Activated CD4-positive, alpha-beta T cell treated with anti-CD3 and anti-CD28 coated beads, Interleukin-2, amount 50 U/mL, for 48 hours (primary cell): ENCODE measurements around the gene TRPV2.

Experiments used
- DNase-seq, 2 experiments: peaks; one replicate each; pipeline ENCODE4 v3.0.0-alpha.2; 2020

TRPV2 gene

DNA sequence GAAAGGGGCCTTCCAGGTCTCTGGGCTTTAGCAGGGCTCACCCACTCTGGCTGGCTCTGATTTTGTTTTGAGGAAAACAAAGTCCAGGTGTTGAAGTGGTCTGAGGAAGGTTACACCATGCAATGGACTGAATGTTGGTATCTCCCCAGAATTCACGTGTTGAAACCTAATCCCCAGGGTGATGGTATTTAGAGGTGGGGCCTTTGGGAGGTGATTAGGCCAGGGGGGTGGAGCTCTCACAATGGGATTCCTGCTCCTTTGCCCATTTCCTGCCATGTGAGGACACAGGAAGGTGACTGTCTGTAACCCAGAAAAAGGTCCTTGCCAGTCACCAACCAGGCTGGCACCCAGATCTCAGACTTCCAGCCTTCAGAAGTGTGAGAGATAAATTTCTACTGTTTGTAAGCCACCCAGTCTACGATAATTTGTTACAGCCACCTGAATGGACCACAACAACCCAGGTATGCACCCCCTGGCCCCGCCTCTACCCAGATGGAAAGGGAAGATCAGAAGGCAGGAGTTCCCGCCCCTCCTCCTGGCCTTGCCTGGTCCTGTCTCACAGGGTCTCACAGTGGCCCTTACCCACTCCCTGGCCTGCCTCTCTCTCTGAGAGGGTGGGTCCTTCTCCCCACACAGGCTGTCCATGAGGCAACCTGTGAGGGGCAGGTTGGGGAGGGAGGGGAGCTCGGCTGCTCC, 44.6 kb downstream of the TRPV2 start:
- DNase-seq = no peak

DNA sequence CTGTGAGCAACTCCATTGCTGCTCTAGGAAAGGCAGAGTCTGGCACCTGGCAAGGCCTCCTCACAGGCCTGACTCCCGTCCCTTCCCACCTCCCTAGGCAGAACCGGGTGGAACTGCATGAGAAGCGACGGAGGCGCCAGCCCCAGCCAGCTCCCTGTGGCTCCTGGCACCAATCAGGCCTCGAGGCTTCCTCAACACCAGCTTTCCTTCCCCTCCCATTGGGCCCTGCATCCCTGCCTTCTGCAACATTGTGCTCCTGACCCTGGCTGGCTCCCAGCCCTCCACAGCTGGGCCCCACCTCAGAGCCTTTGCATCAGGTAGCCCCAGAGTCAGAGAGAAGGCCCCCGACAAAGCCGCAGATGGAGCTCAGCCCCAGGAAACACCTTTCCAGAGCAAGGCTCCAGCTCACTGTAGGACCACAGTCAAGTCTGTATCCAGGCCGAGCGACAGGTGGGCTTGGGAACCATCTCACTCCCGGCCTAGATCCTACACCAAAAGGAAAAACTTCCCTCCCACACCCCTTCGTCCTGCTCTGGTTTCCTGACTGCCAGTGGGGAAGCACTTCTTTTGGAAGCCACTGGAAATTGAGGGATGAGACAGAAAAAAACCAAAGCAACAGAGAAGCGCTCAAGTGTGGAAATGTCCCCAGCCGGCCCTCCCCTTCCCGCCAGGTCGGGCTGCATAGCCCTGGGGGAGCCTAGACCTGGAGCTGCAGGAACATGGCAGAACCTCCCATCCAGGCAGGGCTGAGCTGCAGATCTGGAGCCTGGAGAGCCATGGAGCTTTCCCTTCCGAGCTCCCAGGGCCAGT, 45.6 kb downstream of the TRPV2 start:
- no peak for DNase-seq

- DNase-seq = no peak
These were observed 46.2 kb downstream of the TRPV2 start for GRCh38 chr17:16461606-16461866.

DNA sequence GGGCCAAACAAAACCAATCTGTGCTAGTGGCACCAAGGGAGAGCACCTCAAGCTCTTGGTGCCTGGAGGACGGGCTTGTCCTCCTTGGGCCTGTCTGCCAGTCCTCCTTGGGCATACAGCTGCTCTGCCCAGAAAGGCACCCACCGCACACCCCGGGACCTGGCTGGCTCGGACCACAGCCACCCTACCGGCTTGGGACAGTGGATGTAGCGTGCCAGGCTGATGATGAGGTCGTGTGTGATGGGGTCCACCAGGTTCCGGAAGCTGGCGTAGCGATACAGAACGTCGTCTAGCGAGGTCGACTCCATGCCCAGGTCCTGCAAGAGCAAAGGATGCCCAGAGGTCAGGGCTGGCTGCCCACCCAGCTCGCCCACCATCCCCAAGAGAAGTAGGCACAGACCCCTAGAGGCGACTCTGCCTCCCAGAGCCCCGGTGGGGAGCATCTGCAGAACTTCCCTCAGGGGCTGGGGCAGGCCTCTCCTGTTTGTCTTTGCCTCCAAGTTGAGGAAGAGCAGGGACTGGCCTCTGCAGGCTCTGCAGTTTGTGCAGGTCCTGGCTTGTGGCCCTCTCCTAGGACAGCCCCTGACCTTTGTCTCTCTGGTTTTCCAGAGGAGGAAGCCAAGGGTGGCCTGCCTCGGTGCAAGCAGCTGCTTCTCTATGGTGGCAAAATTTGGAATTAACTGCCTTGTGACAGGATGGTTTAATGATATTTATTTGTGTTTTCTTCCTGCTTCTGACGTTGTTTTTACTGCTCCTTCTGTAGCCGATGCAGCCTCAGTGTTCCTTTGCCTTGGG, 46.9 kb downstream of the TRPV2 start:
- DNase-seq = no peak

- no peak for DNase-seq
These were observed 48.3 kb downstream of the TRPV2 start for GRCh38 chr17:16463358-16464302.

GRCh38 chr17:16464303-16465051, 49.1 kb downstream of the TRPV2 start:
- no peak for DNase-seq

DNA sequence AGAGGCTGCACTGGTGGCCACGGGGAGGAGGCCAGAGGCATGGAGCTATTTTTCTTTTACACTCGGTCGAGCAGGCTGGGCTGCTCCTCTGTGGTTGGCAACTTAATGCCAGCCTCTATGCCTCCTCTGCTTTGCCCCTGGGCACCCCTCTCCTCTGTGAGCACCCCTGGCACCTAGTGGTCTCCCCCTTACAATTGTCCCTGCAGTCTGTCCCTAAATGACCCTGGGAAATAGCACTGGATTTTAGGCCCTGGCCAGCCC, 49.6 kb downstream of the TRPV2 start:
- DNase-seq = no peak

DNA sequence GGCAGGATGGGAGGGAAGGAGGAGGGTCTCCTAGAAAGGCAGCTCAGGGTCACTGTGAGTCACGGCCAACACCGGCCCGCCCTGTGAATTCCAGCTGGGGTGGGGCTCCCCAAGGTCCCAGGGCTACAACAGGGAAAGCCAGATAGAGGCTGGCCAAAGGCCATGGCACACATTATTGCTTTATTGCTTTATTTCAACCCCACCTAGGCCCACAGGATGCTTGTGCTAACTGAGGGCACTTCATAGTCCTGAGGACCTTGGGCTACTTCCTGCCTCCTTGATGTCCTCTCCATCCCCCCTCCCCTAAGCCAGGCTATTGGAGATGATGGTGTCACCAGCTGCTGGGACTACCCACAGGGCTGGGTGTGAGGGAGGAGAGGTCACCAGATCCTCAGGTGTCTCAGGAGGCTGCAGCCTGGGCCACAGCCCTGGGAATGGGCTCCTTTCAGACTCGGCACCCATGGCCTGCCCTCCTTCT, 50.5 kb downstream of the TRPV2 start:
- no peak for DNase-seq

DNA sequence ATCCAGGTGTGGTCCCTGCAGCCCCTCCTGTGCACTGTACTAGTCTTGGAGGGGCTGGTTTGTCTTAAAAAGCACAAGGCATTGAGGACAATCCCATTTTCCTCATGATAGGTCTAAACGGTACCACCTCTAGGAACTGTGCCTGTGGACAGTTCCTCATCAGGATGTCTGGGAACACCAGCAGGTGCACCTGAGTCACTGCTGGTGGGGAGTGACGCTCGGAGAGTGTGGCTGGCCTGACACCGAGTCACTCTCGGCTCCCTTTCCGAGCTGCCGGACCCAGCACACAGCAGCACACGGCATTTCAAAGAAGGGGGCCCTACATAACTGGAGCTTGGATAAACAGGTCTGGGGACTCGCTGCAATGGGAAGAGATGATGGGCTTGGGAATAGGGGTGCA, 51.0 kb downstream of the TRPV2 start:
- DNase-seq = no peak

DNA sequence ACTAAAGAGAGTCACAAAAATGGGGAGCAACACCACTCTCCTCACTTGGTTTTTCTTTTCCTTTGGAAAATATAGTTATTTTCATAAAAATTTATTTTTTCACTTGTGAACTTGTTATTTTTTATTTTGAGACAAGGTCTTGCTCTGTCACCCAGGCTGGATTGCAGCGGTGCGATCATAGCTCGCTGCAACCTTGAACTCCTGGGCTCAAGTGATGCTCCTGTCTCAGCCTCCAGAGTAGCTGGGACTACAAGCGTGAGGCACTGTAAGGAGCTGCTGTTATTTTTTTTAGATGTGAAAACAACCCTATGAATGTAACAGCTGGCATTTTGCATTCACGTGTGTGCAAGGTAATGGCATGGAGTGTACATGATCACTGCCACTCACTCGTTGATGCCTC, 51.7 kb downstream of the TRPV2 start:
- no peak for DNase-seq

- no peak for DNase-seq
These were observed 52.5 kb downstream of the TRPV2 start for GRCh38 chr17:16467886-16468285.

GRCh38 chr17:16468428-16468992, 53.1 kb downstream of the TRPV2 start:
- no peak for DNase-seq

DNA sequence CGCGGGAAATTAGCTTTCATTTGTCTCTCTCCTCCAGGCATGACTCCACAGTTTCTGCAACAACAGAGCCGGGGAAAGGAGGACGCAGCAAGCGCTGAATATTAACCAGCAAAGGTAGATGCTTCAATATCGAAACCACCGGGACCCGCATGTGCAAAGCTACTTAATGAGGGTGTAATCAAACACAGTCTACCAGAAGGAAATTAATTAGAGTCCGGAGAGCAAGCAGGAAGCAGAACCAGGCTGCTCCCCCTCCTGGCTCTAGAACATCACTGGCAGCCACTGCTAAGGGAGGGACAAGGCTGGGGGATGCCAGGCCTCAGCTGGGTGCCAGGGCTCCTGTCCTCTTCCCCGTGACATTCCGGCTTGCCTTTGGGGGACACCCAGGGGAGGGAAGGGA, 54.9 kb downstream of the TRPV2 start:
- no peak for DNase-seq

GRCh38 chr17:16471295-16471694, 55.9 kb downstream of the TRPV2 start:
- no peak for DNase-seq

- no peak for DNase-seq
These were observed 57.2 kb downstream of the TRPV2 start for GRCh38 chr17:16472539-16472938.

DNA sequence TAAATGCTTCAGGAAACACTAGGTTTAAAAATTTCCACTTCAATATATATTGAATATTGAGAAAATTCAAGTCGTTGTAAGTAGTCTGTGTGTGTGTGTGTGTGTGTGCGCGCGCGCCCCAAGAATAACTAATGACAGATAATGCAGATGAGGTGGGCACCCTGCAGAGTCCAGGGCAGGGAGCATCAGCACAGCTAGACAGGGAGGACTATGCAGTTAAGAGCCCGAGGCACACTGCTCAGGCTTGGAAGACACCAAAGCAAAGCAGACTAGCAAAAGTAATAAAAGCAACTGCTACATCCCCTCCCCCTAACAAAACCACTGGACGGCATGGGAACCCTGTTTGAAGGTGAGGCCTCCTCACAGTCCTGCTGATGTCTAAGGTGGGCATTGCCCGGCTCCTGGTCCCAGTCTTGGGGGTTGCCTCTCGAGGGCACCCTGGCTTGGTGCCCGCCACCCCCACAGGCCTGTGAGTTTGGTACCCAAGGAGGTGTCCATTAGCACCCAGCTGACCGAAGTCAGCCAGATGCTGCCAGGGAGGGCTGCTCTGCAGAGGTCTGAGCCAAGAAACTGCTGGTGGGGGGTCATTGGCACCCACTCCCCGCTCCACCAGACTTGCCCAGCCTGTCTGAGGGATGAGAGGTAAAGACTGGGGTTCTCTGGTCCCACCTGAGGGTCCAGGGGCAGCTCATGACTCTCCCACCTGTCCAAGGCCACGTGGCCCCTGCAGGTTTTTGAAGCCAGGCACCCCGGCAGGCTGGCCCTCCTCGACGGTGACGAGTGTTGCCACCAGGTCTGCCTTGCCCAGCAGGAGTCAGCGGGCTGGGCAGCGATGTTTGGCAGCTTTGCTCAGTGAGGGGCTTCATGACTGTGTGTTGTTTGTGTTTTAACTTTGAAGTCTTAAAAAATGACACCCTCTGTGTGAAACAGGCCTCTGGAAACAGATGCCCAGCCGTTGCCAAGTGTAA, 58.0 kb downstream of the TRPV2 start:
- no peak for DNase-seq

GRCh38 chr17:16474012-16474725, 58.8 kb downstream of the TRPV2 start:
- DNase-seq = no peak

- no peak for DNase-seq
These were observed 59.9 kb downstream of the TRPV2 start for GRCh38 chr17:16475179-16475704.

DNA sequence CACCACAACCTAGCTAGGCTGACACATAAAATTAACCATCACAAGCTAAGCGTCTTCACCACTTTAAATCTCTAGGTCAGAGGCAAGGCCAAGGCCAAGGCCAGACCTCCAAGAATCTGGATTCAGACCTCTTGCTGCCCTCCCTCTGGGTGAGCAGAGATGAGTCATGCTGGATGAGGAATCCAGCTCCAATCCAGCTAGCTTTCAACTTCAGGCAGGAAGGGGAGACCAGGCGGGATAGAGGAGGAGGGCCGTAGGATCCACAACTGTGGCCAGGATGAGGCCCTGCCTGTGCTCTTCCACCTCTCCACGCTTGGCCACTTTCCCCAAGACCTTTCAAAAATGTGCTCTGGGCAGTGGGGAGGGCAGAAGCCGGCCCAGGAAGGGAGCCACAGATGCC, 61.9 kb downstream of the TRPV2 start:
- no peak for DNase-seq

DNA sequence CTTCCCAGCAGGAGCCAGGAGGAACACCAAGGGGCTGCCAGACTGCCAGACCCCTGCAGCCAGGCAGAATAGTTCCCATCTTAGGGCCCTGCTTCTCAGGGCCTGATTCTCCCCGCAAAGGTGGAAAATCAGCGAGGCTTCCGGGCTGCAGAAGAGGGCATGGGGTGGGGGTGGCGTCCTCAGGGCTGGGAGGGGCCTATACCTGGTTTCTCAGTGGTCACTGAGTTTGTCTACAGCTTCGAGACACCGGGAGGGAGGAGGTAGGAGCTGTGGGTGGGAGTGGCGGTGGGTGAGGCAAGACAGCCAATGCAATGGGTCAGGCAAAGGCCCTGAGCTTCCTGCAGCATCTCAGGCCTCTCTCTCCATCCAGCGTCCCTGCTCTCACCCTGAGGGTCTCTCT, 62.3 kb downstream of the TRPV2 start:
- DNase-seq = no peak
